IMR-90 (cell line): ENCODE data around the gene CCDC102B.

Experiments
- CTCF ChIP-seq: conservative IDR thresholded peaks from 2 replicates; pipeline ENCODE4 v1.5.1; 2012; ENCODE audit warnings: mild to moderate bottlenecking, low read depth, low read length, improper control_type of control experiment
- ELK1 ChIP-seq: fragments of 150-350 bp; IDR thresholded peaks from 2 replicates; pipeline ENCODE4 v1.6.1; 2016; ENCODE audit warnings: low read depth, mild to moderate bottlenecking, low read length, moderate library complexity, borderline replicate concordance
- NFE2L2 ChIP-seq: fragments of 150-350 bp; IDR thresholded peaks from 2 replicates; pipeline ENCODE4 v1.6.1; 2016; ENCODE audit warnings: low read depth, mild to moderate bottlenecking, low read length

GRCh38 chr18:68944330-68944729 lies 146.4 kb downstream of the CCDC102B start:
- no peak for TF ChIP-seq CTCF
- TF ChIP-seq NFE2L2: no peak
- TF ChIP-seq ELK1: no peak
